Activated CD8-positive, alpha-beta T cell treated with anti-CD3 and anti-CD28 coated beads, Interleukin-2, amount 10 ng/mL, durations not matched to agents 7 days and 5 days (primary cell): ENCODE measurements around the gene TIAL1. TPM values are rescaled to one million over a fixed set of nuclear protein-coding genes. Genes with fewer than 3 reads are reported as not detected.

ENCODE experiments used
- ATAC-seq: fragments of 150-1000 bp; cut with Tn5 transposase; one replicate; pipeline ENCODE4 v1.10.0; 2021; ENCODE audit warnings: moderate library complexity
- CTCF ChIA-PET: fragments of 350-600 bp; sonication (Branson Sonifier 250); formaldehyde crosslinking; loops from one replicate; lab custom pipeline; 2021; ENCODE audit warnings: antibody characterized with exemption; lab: Charles Lee
- POLR2A ChIA-PET: fragments of 350-600 bp; sonication (Branson Sonifier 250); formaldehyde crosslinking; loops from one replicate; lab custom pipeline; 2021; ENCODE audit warnings: antibody characterized with exemption; lab: Charles Lee
- DNase-seq: peaks from one replicate; pipeline ENCODE4 v3.0.0-alpha.2; 2020
- H3K27ac Mint-ChIP-seq: one replicate; pipeline ENCODE4 v1.8.0; 2021; ENCODE audit warnings: mild to moderate bottlenecking, mixed read lengths
- H3K27me3 Mint-ChIP-seq: one replicate; pipeline ENCODE4 v1.8.0; 2021; ENCODE audit warnings: low read depth, mixed read lengths
- H3K36me3 Mint-ChIP-seq: one replicate; pipeline ENCODE4 v1.8.0; 2021; ENCODE audit warnings: low read depth, mixed read lengths
- H3K4me1 Mint-ChIP-seq: one replicate; pipeline ENCODE4 v1.8.0; 2021; ENCODE audit warnings: low read depth, mixed read lengths
- H3K4me3 Mint-ChIP-seq: one replicate; pipeline ENCODE4 v1.8.0; 2021; ENCODE audit warnings: mild to moderate bottlenecking, mixed read lengths
- H3K9me3 Mint-ChIP-seq: one replicate; pipeline ENCODE4 v1.8.0; 2022; ENCODE audit warnings: mixed read lengths; ENCODE audit not compliant: insufficient read depth
- total RNA-seq, 2 experiments: library from RNA; stranded (reverse); gene quantifications; one replicate each; pipeline ENCODE4 v1.2.3, GENCODE V29; 2021

The TIAL1 gene
- total RNA-seq, 2 experiments from 2014 or later = 173 to 177 TPM

DNA sequence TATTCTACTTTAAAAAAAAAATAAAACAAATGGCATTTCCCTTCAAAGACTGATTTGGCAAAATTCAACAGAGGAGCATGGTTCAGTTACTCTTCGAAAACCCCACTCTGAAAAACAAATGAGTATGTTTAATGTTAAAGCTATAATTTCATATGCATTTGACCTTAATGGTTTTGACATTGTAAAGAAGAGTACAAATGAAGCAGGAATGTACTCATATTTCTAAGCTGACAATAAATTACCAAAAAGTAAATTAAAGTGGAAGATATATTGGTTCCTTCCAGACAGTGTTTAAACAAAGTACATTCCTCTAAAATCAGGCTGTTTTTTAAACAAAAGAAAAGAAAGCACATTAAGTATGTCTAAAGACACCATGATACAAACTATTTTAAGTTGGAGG lies 70.6 kb downstream of the TIAL1 start:
- DNase-seq (no peak), ATAC-seq (no peak)
- no peaks in the 10 kb centered on the region for H3K27me3 Mint-ChIP-seq
- POLR2A ChIA-PET = interaction anchor here (0.5 to 1.2 kb wide), 2 partner anchors 9 to 259 kb away, joined by 3 to 6 read pairs; no protein-coding TSS in a partner anchor
- H3K36me3 Mint-ChIP-seq = peaks cover 69% of the 10 kb centered on the region
- no peaks in the 10 kb centered on the region for H3K9me3 Mint-ChIP-seq
- H3K4me1 Mint-ChIP-seq = peaks cover 55% of the 10 kb centered on the region
- H3K4me3 Mint-ChIP-seq = no peak overlapping the region
- CTCF ChIA-PET = interaction anchor here (0.7 to 4.2 kb wide), 4 partner anchors 8 to 320 kb away, joined by 3 to 28 read pairs (median 10); partner anchors contain the start of gene RGS10
- H3K27ac Mint-ChIP-seq = no peak overlapping the region

DNA sequence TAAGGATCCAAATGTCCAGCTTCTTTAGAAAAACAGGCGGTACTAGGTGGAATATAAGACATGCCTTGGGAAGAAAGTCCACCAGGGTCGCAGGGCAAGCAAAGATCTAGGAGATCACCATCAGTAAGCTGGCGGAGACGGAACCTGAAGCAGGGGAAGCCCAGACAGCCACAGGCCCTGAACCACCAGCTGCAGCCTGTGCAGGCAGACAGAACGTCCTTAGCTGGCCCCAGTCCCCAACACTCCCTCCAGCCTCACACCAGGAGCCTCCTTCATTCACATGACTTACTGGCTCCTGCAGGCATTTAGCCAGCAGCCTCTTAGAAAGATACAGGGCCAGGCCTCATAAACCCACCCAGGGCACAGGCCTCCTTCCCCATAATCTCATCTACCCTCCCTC lies 71.6 kb downstream of the TIAL1 start:
- H3K4me3 Mint-ChIP-seq = no peak overlapping the region
- DNase-seq (no peak), ATAC-seq (no peak)
- H3K4me1 Mint-ChIP-seq = peaks cover 53% of the 10 kb centered on the region
- no peaks in the 10 kb centered on the region for H3K27me3 Mint-ChIP-seq
- H3K36me3 Mint-ChIP-seq = peaks cover 73% of the 10 kb centered on the region
- no peaks in the 10 kb centered on the region for H3K9me3 Mint-ChIP-seq
- ChIA-PET POLR2A (interaction anchor here (1.4 to 1.7 kb wide), 2 partner anchors 9 to 22 kb away, joined by 3 to 5 read pairs; no protein-coding TSS in a partner anchor), CTCF (interaction anchor here (1.7 to 4.2 kb wide), 2 partner anchors 14 to 17 kb away, joined by 5 to 28 read pairs; partner anchors contain the start of gene RGS10)
- H3K27ac Mint-ChIP-seq = no peak overlapping the region

DNA sequence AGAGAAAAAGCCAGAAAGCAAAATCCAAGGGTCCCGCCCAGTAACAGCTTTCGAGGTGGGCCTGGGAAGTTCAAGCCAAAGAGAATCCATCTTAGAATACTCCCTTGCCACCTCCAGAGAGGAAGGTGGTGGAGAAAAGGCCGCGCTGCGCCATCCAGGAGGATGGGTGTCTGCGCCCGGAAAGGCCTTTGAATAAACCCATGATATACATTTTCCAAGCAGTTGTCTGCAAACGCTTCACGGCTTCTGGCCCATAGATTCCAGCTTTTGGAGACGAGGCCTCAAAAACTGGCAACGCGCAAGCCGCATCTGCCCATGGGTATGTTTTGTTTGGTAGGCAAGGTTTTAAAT lies 72.1 kb downstream of the TIAL1 start:
- Mint-ChIP-seq H3K4me3 (no peak overlapping the region), H3K9me3 (no peaks in the 10 kb centered on the region), H3K4me1 (peaks cover 57% of the 10 kb centered on the region), H3K36me3 (peaks cover 77% of the 10 kb centered on the region), H3K27ac (no peak overlapping the region), H3K27me3 (no peaks in the 10 kb centered on the region)
- ATAC-seq = no peak
- ChIA-PET CTCF (interaction anchor here (4.2 kb wide), 1 partner anchor 18 kb away, joined by 28 read pairs; the partner anchor contains the start of gene RGS10), POLR2A (interaction anchor here (1.4 to 1.7 kb wide), 2 partner anchors 10 to 22 kb away, joined by 3 to 5 read pairs; no protein-coding TSS in a partner anchor)
- no peak for DNase-seq

DNA sequence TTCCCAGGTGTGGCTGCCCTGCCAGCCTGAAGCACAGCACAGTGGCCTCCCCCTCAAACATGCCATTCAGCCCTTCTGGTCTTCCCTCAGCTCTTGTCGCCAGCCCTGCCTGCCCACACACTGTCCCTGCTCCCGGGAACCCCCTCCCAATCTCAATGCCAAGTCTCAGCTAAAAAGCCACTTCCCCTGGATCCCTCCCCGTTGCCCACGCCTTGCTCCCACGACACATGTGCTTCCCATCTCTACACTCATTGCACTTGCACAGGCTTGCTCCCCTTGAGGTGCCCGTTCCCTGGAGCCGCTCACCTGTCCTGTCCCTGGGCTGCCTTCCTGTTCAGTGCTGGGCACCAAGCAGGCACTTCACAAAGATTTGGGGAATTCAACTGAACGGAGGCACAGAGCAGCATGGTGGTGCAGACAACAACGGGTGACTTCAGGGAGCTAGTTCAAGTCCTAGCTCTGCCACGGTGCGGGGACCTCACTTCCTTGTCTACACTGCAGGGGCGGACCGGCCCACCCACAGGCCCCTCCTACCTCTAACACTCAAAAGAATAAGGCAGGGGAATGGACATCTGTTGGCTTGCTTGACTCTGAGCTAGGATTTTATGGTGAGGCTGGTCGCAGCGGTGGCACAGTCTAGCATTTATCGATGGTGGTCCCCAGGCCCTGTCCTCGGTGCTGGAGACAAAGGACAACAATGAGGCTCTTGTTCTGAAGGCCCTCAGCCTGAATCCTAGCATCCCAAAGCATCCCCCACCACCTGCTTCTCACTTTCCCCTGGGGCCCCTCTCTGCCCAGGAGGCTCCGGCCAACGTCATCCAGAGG lies 72.7 kb downstream of the TIAL1 start:
- Mint-ChIP-seq H3K4me1 (peaks cover 59% of the 10 kb centered on the region), H3K36me3 (peaks cover 75% of the 10 kb centered on the region), H3K27me3 (no peaks in the 10 kb centered on the region), H3K9me3 (no peaks in the 10 kb centered on the region), H3K4me3 (no peak overlapping the region), H3K27ac (peak overlapping the region; percentile 23)
- ATAC-seq = peak; percentile 49
- DNase-seq = no peak
- ChIA-PET POLR2A (interaction anchor here (1.4 to 1.7 kb wide), 2 partner anchors 10 to 21 kb away, joined by 3 to 5 read pairs; no protein-coding TSS in a partner anchor), CTCF (interaction anchor here (4.2 kb wide), 1 partner anchor 18 kb away, joined by 28 read pairs; the partner anchor contains the start of gene RGS10)

Other genes starting within 250 kb of the TIAL1 start
- gene RGS10, start 54.2 kb downstream of the TIAL1 start, total RNA-seq = 100 to 1,000 TPM; 166 TPM
- gene BAG3, start 54.4 kb upstream of the TIAL1 start, total RNA-seq = 10 to 100 TPM; 14.2 to 14.7 TPM
- gene INPP5F, start 129.1 kb upstream of the TIAL1 start, total RNA-seq = 10 to 100 TPM; 15.9 to 17.6 TPM